Lung (tissue), 12 donors: ENCODE data around the gene MTO1. TPM values are rescaled to one million over a fixed set of nuclear protein-coding genes. Genes with fewer than 3 reads are reported as not detected.
"Not testable (repeated sequence)": the region's sequence is repeated elsewhere in the genome, so short reads cannot be mapped to it uniquely, and the experiment has no call there.

Experiments
- ATAC-seq: fragments of 200-7000 bp; cut with Tn5 transposase; one replicate; pipeline ENCODE4 v1.9.1; 2020; ENCODE audit warnings: moderate number of reproducible peaks; ENCODE audit not compliant: insufficient read depth, low FRiP score
- DNase-seq, 3 donors: peaks; one replicate each; pipeline ENCODE4 v3.0.0-alpha.2; 2013 to 2017
- H3K27ac ChIP-seq, 2 donors: one replicate each; pipeline ENCODE4 v1.5.1; 2013; ENCODE audit warnings: mild to moderate bottlenecking in 2 of 2, moderate library complexity in 2 of 2, control low read depth in 1 of 2, inconsistent platforms in 1 of 2, low read depth in 1 of 2, low read length in 1 of 2
- H3K27me3 ChIP-seq, 3 donors: one replicate each; pipeline ENCODE4 v1.5.1; 2013; ENCODE audit warnings: low read length in 2 of 3; ENCODE audit not compliant: control insufficient read depth in 3 of 3, insufficient read depth in 3 of 3
- H3K36me3 ChIP-seq, 4 donors: one replicate each; pipeline ENCODE4 v1.5.1; 2013; ENCODE audit warnings: low read length in 4 of 4, mild to moderate bottlenecking in 1 of 4, moderate library complexity in 1 of 4; ENCODE audit not compliant: control insufficient read depth in 4 of 4, insufficient read depth in 4 of 4
- H3K4me1 ChIP-seq, 5 donors: one replicate each; pipeline ENCODE4 v1.5.1; 2013; ENCODE audit warnings: low read length in 5 of 5, mild to moderate bottlenecking in 2 of 5, moderate library complexity in 1 of 5; ENCODE audit not compliant: control insufficient read depth in 5 of 5, insufficient read depth in 5 of 5
- H3K4me3 ChIP-seq: one replicate; pipeline ENCODE4 v1.5.1; 2013; ENCODE audit warnings: mild to moderate bottlenecking, control low read depth, moderate library complexity
- H3K9ac ChIP-seq, 2 donors: one replicate each; pipeline ENCODE4 v1.5.1; 2013; ENCODE audit warnings: low read length in 2 of 2, control low read depth in 1 of 2; ENCODE audit not compliant: insufficient read depth in 1 of 2
- H3K9me3 ChIP-seq, 4 donors: one replicate each; pipeline ENCODE4 v1.5.1; 2013; ENCODE audit warnings: low read length in 3 of 4, mild to moderate bottlenecking in 1 of 4, moderate library complexity in 1 of 4; ENCODE audit not compliant: control insufficient read depth in 4 of 4, insufficient read depth in 3 of 4
- CTCF ChIP-seq: IDR thresholded peaks from 2 replicates; pipeline ENCODE4 v1.5.1; 2012; ENCODE audit warnings: mild to moderate bottlenecking; ENCODE audit errors: control extremely low read depth, extremely low read depth
- WGBS, 2 donors: extraction: QIAGEN DNeasy Blood & Tissue Kit; methylation state at CpG; one replicate each; pipeline ENCODE4 v1.1.7; 2013; 5-methylcytosine and 5-hydroxymethylcytosine counted together
- polyA plus RNA-seq, 2 donors: library from polyadenylated mRNA; stranded (reverse); fragments of 200-250 nt; gene quantifications; one replicate each; pipeline ENCODE4 v1.2.1, GENCODE V29; 2013
- total RNA-seq, 2 donors: library from RNA; depleted of rRNA in 1 of 2; stranded (reverse); fragments of >200 nt in 1 of 2; gene quantifications; one replicate each; pipeline ENCODE4 v1.2.1, GENCODE V29; 2014 to 2021
- donor health status: control.
- donor health status: control.
- donor health status: Bipolar disorder and iron deficiency.
- donor health status: healthy.
- donor health status: DM: yes; HTN: yes; CAD: no.

The MTO1 gene
- total and polyA plus RNA-seq, 4 donors = 11.1 to 23.6 (median 14.5) TPM

- H3K27me3 ChIP-seq = no peaks in the 10 kb centered on the region
- no peak for DNase-seq
- H3K4me3 ChIP-seq = no peak overlapping the region
- no peaks in the 10 kb centered on the region for H3K4me1 ChIP-seq
- no peaks in the 10 kb centered on the region for H3K9me3 ChIP-seq
- no peak for TF ChIP-seq CTCF
- H3K27ac ChIP-seq = no peak overlapping the region
- 90 to 92% methylated on average over 5 of the region's 5 CpGs for WGBS, 2 donors
- no peak overlapping the region for H3K9ac ChIP-seq
- H3K36me3 ChIP-seq = no peaks in the 10 kb centered on the region
- ATAC-seq = no peak
Measured at GRCh38 chr6:73542891-73543290, 81.4 kb downstream of the MTO1 start.

GRCh38 chr6:73547036-73547435, 85.5 kb downstream of the MTO1 start:
- Histone ChIP-seq H3K9ac (no peak overlapping the region), H3K4me3 (no peak overlapping the region), H3K27ac (no peak overlapping the region), H3K9me3 (no peaks in the 10 kb centered on the region), H3K27me3 (no peaks in the 10 kb centered on the region), H3K4me1 (no peaks in the 10 kb centered on the region), H3K36me3 (no peaks in the 10 kb centered on the region)
- DNase-seq (no peak), ATAC-seq (no peak)
- WGBS, 2 donors = 69 to 82% methylated on average over 1 of the region's 1 CpG
- TF ChIP-seq CTCF = no peak

- DNase-seq (no peak), ATAC-seq (no peak)
- Histone ChIP-seq H3K27me3 (no peaks in the 10 kb centered on the region), H3K27ac (no peak overlapping the region), H3K36me3 (no peaks in the 10 kb centered on the region), H3K4me3 (no peak overlapping the region), H3K4me1 (no peaks in the 10 kb centered on the region), H3K9ac (no peak overlapping the region), H3K9me3 (no peaks in the 10 kb centered on the region)
- no peak for TF ChIP-seq CTCF
- 89 to 91% methylated on average over 12 of the region's 12 CpGs for WGBS, 2 donors
Measured at GRCh38 chr6:73548458-73549446, 87.2 kb downstream of the MTO1 start.

GRCh38 chr6:73551115-73551514, 89.6 kb downstream of the MTO1 start:
- DNase-seq, H3K36me3 ChIP-seq, H3K9me3 ChIP-seq, H3K27me3 ChIP-seq, ATAC-seq, H3K4me1 ChIP-seq, H3K4me3 ChIP-seq, H3K9ac ChIP-seq, H3K27ac ChIP-seq: not testable (repeated sequence)
- 94 to 96% methylated on average over 4 of the region's 4 CpGs for WGBS, 2 donors

- not testable (repeated sequence) for H3K27ac ChIP-seq, H3K27me3 ChIP-seq, H3K4me3 ChIP-seq, DNase-seq, H3K9me3 ChIP-seq, H3K4me1 ChIP-seq, ATAC-seq, H3K36me3 ChIP-seq, H3K9ac ChIP-seq
- 87 to 97% methylated on average over 11 of the region's 11 CpGs for WGBS, 2 donors
Measured at GRCh38 chr6:73555380-73555949, 93.9 kb downstream of the MTO1 start.
